Stimulated activated CD8-positive, alpha-beta memory T cell treated with anti-CD3 and anti-CD28 coated beads, Interleukin-4, amount 100 ng/mL, for 24 hours (primary cell): Measurements from ENCODE around the gene ST6GALNAC6.

Experiments
- DNase-seq: peaks from one replicate; pipeline ENCODE4 v3.0.0-alpha.2; 2020; ENCODE audit warnings: low read depth

ST6GALNAC6 gene

GRCh38 chr9:127916720-127917581 lies 17.5 kb upstream of the ST6GALNAC6 start, which contains the start of gene ST6GALNAC4:
Gene ST6GALNAC4 (minus strand): TSS chr9:127917041. CDS start chr9:127916419, 622 bp downstream.
- DNase-seq = peak; percentile 94

- DNase-seq = no peak
These were observed 16.7 kb upstream of the ST6GALNAC6 start for GRCh38 chr9:127915801-127916719.

DNA sequence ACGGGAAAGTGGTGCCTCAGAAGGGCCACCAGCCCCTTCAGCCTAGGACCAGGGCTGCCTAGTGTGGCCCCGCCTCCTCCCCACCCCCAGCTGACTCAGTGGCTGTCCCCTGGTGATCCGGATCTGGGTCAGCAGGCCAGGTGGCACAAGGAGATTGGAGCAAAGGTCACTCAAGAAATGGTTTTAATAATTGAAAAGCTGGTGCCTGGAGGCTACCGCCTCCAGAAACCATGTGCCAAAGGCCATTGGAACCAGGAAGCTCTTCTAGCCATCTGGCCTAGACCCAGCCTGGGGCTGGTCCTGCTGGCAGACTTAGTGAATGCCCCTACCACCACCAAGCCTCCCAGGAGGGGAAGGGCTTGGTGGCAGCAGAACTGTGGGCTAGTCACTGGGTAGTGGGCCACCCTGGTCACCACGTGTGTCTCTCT lies 15.9 kb upstream of the ST6GALNAC6 start:
- no peak for DNase-seq

- no peak for DNase-seq
These were observed 14.3 kb upstream of the ST6GALNAC6 start for GRCh38 chr9:127913682-127914081.

GRCh38 chr9:127912882-127913281 lies 13.5 kb upstream of the ST6GALNAC6 start:
- no peak for DNase-seq

DNA sequence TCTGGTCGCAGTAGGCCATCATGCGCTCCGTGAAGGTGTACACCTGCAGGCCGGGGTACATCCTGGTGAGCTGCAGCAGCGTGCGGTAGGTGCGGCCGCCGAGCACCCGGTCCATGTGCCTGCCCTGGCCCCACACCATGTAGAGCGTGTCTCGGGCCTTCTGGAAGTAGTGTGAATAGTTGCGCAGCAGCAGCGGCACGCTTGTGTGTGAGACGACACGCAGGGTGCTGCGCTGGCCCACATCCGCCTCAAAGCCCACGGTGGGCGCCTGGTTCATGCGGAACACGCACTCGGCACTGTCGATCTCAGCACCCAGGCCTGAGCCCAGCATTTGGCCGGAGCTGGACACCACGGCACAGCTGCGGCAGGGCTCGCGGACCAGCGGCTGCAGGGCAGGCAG lies 12.9 kb upstream of the ST6GALNAC6 start:
- DNase-seq = no peak

DNA sequence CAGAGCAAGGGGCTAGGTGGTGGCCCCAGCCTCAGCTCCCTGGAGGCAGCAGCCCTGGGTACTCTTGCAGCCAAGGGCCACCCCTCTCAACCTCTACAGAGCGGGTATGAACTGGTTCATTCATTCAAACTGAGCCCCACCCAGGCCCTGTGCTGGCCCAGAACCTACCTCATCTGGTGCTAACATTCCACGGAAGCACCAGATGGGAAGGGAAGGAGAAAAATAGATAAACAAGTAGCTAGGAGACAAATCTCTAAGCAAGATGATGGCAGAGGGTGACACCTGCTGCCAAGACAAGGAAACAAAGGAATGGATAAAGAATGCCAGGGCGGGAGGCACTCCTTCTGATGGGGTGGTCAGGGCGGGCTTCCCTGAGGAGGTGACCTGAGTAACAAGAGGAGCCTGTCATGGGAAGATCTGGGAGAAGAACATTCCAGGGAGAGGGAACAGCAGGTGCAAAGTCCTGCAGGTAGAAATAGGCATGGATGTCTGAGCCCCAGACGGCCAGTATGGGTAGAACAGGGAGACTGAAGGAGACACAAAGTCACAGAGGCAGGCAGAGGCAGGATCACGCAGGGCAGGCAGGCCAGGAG lies 11.3 kb upstream of the ST6GALNAC6 start:
- DNase-seq = no peak

DNA sequence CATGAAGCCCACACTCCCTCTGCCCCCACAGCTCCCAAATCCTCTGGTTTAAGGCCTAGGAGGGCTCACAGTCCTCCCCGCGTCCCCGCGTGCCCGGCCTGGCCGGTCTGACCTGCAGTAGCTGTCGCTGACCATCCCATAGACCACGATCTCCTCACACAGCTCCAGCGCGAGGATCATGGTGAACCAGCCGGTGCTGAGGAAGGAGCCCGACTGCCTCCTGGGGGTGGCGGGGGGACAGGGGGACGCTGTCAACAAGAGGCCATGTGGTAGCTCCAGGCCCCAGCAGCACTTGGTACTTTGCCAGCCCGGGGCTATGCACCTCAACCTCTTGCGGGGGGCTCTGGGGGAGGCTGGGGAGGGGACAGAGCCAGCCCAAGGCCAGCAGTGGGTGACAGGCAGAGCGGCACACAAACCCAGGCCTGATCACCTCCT lies 10.5 kb upstream of the ST6GALNAC6 start:
- no peak for DNase-seq

- DNase-seq = no peak
These were observed 9.2 kb upstream of the ST6GALNAC6 start for GRCh38 chr9:127908660-127908926.

DNA sequence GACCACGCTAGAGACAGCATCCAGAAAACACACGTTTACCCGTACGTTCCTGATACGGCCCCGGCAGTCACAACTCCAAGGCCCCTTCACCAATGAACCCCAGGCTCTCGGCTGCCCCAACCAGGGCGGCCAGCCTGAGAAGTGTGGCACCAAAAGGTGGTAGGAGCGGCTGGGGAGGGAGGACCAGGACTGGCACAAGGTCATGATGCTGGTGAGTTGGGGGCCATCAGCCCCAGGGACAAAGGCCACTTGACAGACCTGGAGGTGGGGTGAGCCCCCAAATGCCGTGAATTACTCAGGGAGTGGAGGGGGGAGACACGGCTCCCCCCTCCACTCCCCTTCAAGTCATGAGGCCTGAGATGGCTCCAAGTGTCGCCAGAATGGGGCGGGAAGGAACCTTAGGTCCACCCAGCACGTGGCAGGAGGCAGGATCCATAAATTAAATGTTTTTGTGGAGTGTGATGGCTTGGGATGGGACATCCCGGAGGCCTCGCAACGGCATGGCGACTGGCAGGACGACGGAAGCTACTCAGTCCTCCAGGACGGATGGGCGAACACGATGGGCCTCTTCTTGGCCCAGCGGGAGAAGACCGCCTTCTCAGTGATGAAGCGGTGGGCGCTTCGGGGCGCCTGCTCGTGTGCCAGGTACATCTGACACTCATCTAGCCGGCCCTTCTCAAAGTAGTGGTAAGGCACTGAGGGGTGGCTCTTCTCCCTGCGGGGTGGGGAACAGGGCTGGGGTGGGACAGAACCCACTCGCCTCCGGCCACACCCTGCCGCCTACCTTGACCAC lies 8.7 kb upstream of the ST6GALNAC6 start:
- DNase-seq = no peak

- DNase-seq = no peak
These were observed 6.4 kb upstream of the ST6GALNAC6 start for GRCh38 chr9:127905788-127906191.

- no peak for DNase-seq
These were observed 5.8 kb upstream of the ST6GALNAC6 start for GRCh38 chr9:127905004-127905728.

GRCh38 chr9:127904561-127905003 lies 5.2 kb upstream of the ST6GALNAC6 start:
- no peak for DNase-seq

DNA sequence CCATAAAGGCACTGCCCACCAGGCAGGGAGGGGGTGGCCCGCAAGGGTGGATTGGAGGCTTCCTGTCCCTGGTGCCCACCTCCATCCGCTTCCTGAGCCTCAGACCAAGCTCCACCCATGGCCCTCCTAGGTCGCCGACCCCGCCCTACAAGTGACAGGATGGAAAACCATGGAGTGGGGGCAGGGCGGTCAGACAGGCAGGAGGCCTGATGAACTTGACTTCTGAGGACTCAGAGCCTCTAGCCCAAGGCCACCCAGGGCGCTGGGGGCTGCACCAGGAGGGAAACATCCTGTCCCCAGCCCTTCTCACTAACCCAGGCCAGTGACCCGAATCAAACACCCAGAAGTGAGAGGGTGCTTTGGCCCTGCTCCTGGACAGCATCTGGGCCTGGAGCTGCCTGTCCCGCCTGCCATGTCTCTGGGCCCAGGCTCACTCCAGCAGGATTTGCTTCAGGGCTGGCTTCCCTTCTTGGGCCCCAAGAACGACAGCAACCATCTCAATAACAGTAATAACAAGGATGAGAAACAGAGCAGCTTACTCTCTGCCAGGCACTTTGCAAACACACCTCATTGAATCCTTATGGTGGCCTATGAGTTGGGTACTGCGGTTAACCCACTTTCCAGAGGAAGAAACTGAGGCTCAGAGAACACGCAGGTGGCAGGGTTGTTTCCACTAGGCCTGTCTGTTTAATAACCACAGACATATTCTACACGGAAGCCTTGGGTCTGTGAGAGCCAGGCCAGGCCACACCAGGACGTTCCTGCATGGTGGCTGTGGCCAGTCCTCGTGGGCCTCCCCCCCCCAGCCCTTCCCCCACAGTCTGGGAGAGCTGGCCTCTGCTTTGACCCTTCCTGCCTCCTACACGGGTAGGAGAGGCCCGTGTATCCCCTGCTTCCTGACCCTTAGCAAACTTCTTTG lies 4.4 kb upstream of the ST6GALNAC6 start:
- DNase-seq = peak; percentile 77

DNA sequence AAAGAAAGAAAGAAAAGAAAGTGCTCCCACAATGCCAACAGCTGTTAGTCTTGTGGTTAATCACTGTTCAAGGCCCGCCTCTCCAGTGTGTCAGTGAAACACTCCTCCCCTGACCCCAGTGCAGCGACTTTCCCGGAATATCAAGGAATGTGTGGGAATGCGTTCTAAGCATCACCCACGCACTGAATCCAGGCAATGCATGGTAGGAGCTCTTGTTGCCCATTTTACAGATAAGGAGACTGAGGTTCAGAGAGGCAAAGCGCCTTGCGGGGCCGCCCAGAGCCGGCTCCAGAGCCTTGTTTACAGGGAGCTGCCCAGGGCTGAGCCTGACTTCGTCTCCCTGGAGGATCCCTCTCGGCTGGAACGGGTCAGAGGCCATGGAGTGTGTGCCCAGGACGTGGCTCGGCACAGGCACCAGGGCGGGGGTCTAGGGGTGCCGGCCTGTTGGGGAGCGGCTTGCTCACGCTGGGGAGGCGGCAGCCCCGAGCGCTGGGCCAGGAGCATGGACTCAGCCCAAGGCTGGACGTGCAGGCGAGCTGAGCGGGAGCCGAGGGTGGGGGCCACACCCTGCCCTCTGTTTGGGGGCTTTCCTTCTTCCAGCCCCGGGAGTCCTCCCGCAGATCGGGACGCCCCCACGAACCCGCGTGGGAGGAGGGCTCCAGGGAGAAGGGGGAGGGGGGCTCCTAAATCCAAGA lies 823 bp downstream of the ST6GALNAC6 start:
- DNase-seq = no peak

GRCh38 chr9:127897193-127897692 lies 2.2 kb downstream of the ST6GALNAC6 start:
- DNase-seq = peak; percentile 48

DNA sequence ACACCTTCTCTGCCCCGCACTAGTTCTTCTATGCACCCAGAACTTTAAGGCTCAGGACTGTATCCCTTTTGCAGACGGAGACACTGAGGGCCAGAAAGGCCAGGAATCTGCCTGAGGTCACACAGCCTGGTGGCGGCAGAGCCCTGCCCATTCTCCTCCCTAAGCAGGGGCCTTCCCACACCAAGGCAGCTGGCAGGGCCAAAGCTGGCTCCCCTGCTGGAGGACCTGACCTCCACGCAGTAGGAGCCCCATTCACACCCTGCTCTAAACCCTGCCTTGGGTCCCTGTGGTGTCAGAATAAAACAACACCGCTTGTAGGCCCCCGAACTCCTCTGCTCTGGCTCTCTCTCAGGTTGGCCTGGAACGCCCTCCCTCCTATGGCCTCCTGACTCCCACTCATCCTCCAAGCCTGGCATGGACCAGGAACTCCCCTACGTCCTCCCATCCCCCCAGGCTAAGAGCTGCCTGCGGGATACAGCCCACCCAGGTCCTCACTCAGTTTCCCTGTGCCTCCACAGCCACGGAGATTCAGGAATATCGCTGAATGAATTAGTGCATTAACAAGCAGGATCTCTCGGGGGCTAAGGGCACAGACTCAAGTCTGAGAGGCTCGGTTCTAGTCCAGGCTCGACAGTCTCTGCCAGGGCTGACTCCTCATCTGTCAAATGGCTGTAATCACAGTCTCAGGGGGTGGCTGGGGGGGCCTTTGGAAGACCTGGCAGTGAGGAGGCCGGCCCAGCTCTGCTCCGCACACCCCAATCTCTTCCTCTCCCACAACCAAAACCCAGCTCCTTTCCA lies 2.8 kb downstream of the ST6GALNAC6 start:
- no peak for DNase-seq

DNA sequence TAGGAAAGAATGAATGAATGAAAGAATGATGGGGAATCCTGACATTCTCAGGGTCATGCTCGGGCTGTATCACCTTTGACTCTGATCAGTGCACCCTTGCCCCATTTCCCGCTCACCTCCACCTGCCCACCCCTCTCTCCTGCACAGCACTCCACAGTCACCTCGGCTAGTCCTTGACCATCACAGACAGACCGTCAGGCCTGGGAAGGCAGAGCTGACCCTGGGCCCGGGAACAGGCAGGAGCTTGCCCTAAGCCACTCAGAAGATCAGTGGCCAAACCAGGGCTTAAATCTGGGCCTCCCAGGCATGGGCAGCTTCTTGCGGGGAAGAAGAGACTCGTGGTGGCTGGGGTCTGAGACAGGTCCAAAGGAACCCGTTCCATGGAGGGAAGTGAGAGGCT lies 3.6 kb downstream of the ST6GALNAC6 start:
- DNase-seq = no peak
